Karpas-422 (cell line): ENCODE data around the gene CCL3. TPM values are rescaled to one million over a fixed set of nuclear protein-coding genes. Genes with fewer than 3 reads are reported as not detected.

Experiments
- DNase-seq: peaks from one replicate; pipeline ENCODE4 v3.0.0-alpha.2; 2015
- H2AFZ ChIP-seq: fragments of 200-600 bp; sonication (generic); 2 replicates; pipeline ENCODE4 v1.6.1; 2014; ENCODE audit warnings: antibody characterized with exemption, low read length, mixed read lengths
- H3K27ac ChIP-seq: fragments of 200-600 bp; sonication (generic); 2 replicates; pipeline ENCODE4 v1.5.1; 2014; ENCODE audit warnings: mild to moderate bottlenecking, low read length, moderate library complexity
- H3K27me3 ChIP-seq: fragments of 200-600 bp; sonication (generic); 2 replicates; pipeline ENCODE4 v1.6.1; 2014; ENCODE audit warnings: low read length, mixed read lengths
- H3K36me3 ChIP-seq: fragments of 200-600 bp; sonication (generic); 2 replicates; pipeline ENCODE4 v1.6.1; 2014; ENCODE audit warnings: low read length, mixed read lengths; ENCODE audit not compliant: insufficient read depth
- H3K4me1 ChIP-seq: fragments of 200-600 bp; sonication (generic); 2 replicates; pipeline ENCODE4 v1.6.1; 2014; ENCODE audit warnings: mild to moderate bottlenecking, low read length, mixed read lengths
- H3K4me2 ChIP-seq: fragments of 200-600 bp; sonication (generic); 2 replicates; pipeline ENCODE4 v1.6.1; 2014; ENCODE audit warnings: low read length, low read depth, mild to moderate bottlenecking; ENCODE audit not compliant: poor library complexity, severe bottlenecking
- H3K4me3 ChIP-seq: fragments of 200-600 bp; sonication (generic); 2 replicates; pipeline ENCODE4 v1.5.1; 2014; ENCODE audit warnings: mild to moderate bottlenecking, antibody characterized with exemption, low read length, mixed read lengths
- H3K79me2 ChIP-seq: fragments of 200-600 bp; sonication (generic); 2 replicates; pipeline ENCODE4 v1.6.1; 2014; ENCODE audit warnings: mild to moderate bottlenecking, low read length, mixed read lengths
- H3K9ac ChIP-seq: fragments of 200-600 bp; sonication (generic); 2 replicates; pipeline ENCODE4 v1.6.0; 2014; ENCODE audit warnings: low read length
- H3K9me2 ChIP-seq: fragments of 200-600 bp; sonication (generic), shearing (Covaris generic); replicated peaks from 2 replicates; pipeline ENCODE4 v1.6.0; 2014; ENCODE audit warnings: mild to moderate bottlenecking, low read length, moderate library complexity; ENCODE audit not compliant: insufficient read depth
- H3K9me3 ChIP-seq: fragments of 300-700, 200-600 bp; sonication (generic); 2 replicates; pipeline ENCODE4 v1.6.1; 2014; ENCODE audit warnings: low read length, mixed read lengths
- H4K20me1 ChIP-seq: fragments of 200-600 bp; sonication (generic); 2 replicates; pipeline ENCODE4 v1.6.1; 2014; ENCODE audit warnings: mild to moderate bottlenecking, antibody characterized with exemption, low read length, low read depth; ENCODE audit not compliant: insufficient read depth
- small RNA-seq: library from RNA; depleted of rRNA; stranded (forward); fragments of <200 nt; gene quantifications from one replicate; pipeline ENCODE3, GENCODE V24; 2014
- total RNA-seq: library from RNA; depleted of rRNA; stranded (reverse); fragments of >200 nt; shearing (Covaris generic); gene quantifications from 2 replicates; pipeline ENCODE4 v1.2.3, GENCODE V29; 2014; ENCODE audit warnings: low replicate concordance; rRNA removed

Gene CCL3
- total RNA-seq, 1 experiment from 2014 or later, result not detected

- Histone ChIP-seq H3K4me3 (no peak overlapping the region), H4K20me1 (no peaks in the 10 kb centered on the region), H3K9ac (no peak overlapping the region), H3K36me3 (no peaks in the 10 kb centered on the region), H3K9me2 (no peaks in the 10 kb centered on the region), H2AFZ (no peak overlapping the region), H3K4me1 (no peaks in the 10 kb centered on the region), H3K79me2 (no peaks in the 10 kb centered on the region), H3K4me2 (no peak overlapping the region), H3K9me3 (no peaks in the 10 kb centered on the region), H3K27me3 (no peaks in the 10 kb centered on the region; the same call in 1 of the 2 replicates), H3K27ac (no peak overlapping the region)
- DNase-seq, result no peak
Observed at GRCh38 chr17:36057911-36058310, 32.0 kb downstream of the CCL3 start.

GRCh38 chr17:36055921-36056520 is 33.9 kb downstream of the CCL3 start:
- Histone ChIP-seq H3K4me1 (no peaks in the 10 kb centered on the region), H4K20me1 (no peaks in the 10 kb centered on the region), H3K4me2 (no peak overlapping the region), H3K9ac (no peak overlapping the region), H3K9me3 (no peaks in the 10 kb centered on the region), H3K4me3 (no peak overlapping the region), H3K27ac (no peak overlapping the region), H3K9me2 (no peaks in the 10 kb centered on the region), H2AFZ (no peak overlapping the region), H3K27me3 (no peaks in the 10 kb centered on the region), H3K36me3 (no peaks in the 10 kb centered on the region), H3K79me2 (no peaks in the 10 kb centered on the region)
- no peak for DNase-seq

DNA sequence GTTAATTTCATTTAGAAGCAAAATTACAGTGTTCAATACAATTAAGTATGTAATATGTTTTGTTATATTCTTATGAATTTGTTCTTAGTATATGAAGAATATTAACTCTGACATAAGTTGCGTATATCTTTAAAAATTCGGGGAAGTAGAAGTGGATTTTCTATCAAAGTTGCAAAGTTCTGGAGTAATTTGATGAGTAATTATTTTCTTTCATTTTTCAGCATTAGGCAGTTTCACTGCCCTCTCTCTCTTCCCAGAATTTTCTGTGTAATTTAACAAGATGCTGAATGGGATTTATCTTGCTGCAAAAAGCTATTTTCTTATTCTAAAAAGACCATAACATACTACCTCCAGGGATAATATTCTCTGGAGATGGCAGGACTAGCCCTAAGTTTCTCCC is 34.8 kb downstream of the CCL3 start:
- H3K9ac ChIP-seq, result no peak overlapping the region
- H3K4me3 ChIP-seq, result no peak overlapping the region
- H3K4me1 ChIP-seq, result no peaks in the 10 kb centered on the region
- H4K20me1 ChIP-seq, result no peaks in the 10 kb centered on the region
- H3K79me2 ChIP-seq, result no peaks in the 10 kb centered on the region
- H3K4me2 ChIP-seq, result no peak overlapping the region
- H3K27me3 ChIP-seq, result no peaks in the 10 kb centered on the region
- DNase-seq, result no peak
- no peak overlapping the region for H2AFZ ChIP-seq
- no peak overlapping the region for H3K27ac ChIP-seq
- H3K9me2 ChIP-seq, result no peaks in the 10 kb centered on the region
- H3K36me3 ChIP-seq, result no peaks in the 10 kb centered on the region
- H3K9me3 ChIP-seq, result no peaks in the 10 kb centered on the region

DNA sequence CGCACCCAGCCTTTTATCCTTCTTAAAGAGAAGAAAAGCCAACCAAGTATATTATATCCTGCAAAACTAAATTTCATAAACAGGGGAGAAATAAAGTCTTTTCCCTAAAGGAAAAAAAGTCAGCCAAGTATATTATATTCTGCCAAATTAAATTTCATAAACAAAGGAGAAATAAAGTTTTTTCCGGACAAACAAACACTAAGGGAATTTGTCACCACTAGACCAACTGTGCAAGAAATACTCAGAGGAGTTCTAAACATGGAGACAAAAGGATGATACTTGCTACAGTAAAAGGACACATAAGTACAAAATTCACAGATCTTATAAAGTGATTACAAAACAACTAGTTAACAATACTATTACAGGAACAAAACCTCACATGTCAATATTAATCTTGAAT is 40.3 kb downstream of the CCL3 start:
- no peak overlapping the region for H3K27ac ChIP-seq
- H3K4me1 ChIP-seq, result peaks cover 3% of the 10 kb centered on the region; the same call in 1 of the 2 replicates
- no peak overlapping the region for H3K4me2 ChIP-seq
- H3K79me2 ChIP-seq, result no peaks in the 10 kb centered on the region
- DNase-seq, result peak; percentile 7
- H4K20me1 ChIP-seq, result no peaks in the 10 kb centered on the region
- peaks cover 14% of the 10 kb centered on the region; the same call in 1 of the 2 replicates for H3K9me3 ChIP-seq
- no peak overlapping the region for H3K9ac ChIP-seq
- H3K4me3 ChIP-seq, result no peak overlapping the region
- peaks cover 6% of the 10 kb centered on the region; the same call in 1 of the 2 replicates for H3K27me3 ChIP-seq
- no peaks in the 10 kb centered on the region for H3K36me3 ChIP-seq
- H2AFZ ChIP-seq, result no peak overlapping the region
- no peaks in the 10 kb centered on the region for H3K9me2 ChIP-seq

DNA sequence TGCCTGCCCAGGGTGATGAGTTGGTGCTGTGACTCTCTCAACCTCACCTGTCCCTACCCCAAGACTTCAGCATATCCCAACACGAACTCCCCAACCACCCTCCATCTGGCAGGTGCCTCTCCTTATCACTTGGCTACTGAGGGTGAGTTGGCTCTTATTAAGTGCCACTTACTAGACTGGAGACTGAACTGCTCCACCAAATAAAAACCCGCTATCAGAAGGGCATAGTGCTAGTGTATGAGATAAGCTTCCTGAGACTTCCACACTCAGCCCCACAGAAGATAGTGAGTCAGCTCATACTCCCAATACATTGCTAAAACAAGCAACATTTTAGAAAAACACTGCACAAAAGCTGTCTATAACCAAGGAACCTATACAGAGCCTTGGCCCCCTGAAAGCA is 41.9 kb downstream of the CCL3 start:
- peaks cover 6% of the 10 kb centered on the region; the same call in 1 of the 2 replicates for H3K27me3 ChIP-seq
- H4K20me1 ChIP-seq, result no peaks in the 10 kb centered on the region
- H3K9ac ChIP-seq, result no peak overlapping the region
- no peak for DNase-seq
- H3K36me3 ChIP-seq, result no peaks in the 10 kb centered on the region
- H3K9me3 ChIP-seq, result peaks cover 14% of the 10 kb centered on the region; the same call in 1 of the 2 replicates
- no peak overlapping the region for H2AFZ ChIP-seq
- H3K4me2 ChIP-seq, result no peak overlapping the region
- H3K27ac ChIP-seq, result no peak overlapping the region
- peaks cover 3% of the 10 kb centered on the region; the same call in 1 of the 2 replicates for H3K4me1 ChIP-seq
- no peak overlapping the region for H3K4me3 ChIP-seq
- no peaks in the 10 kb centered on the region for H3K9me2 ChIP-seq
- H3K79me2 ChIP-seq, result no peaks in the 10 kb centered on the region

Small RNAs within 50 kb of the gene (small RNA-seq; reads per million reads assigned to genes)
- gene RN7SL301P, result not detected

Other genes starting within 250 kb of the CCL3 start
- not detected in 2 replicates for gene HEATR9, start 221.3 kb downstream of the CCL3 start, total RNA-seq
- not detected in 2 replicates for gene CCL5, start 209.8 kb downstream of the CCL3 start, total RNA-seq
- 9.7 and 11.0 TPM in 2 replicates for gene RDM1, start 159.4 kb downstream of the CCL3 start, total RNA-seq
- not detected in 2 replicates for gene LYZL6, start 146.4 kb downstream of the CCL3 start, total RNA-seq
- gene CCL16, start 108.6 kb downstream of the CCL3 start, total RNA-seq, result not detected in 2 replicates
- gene CCL14, start 103.4 kb downstream of the CCL3 start, total RNA-seq, result not detected in 2 replicates
- gene CCL15, start 88.6 kb downstream of the CCL3 start, total RNA-seq, result not detected in 2 replicates
- gene CCL23, start 72.2 kb downstream of the CCL3 start, total RNA-seq, result not detected in 2 replicates
- gene CCL18, start 25.9 kb downstream of the CCL3 start, total RNA-seq, result not detected in 2 replicates
- gene CCL4, start 13.7 kb upstream of the CCL3 start, total RNA-seq, result 6.9 and 7.6 TPM in 2 replicates
- gene TBC1D3B, start 86.5 kb upstream of the CCL3 start, total RNA-seq, result 0.63 and 3.6 TPM in 2 replicates
- gene CCL3L1, start 106.6 kb upstream of the CCL3 start, total RNA-seq, result 1.9 and 6.4 TPM in 2 replicates
- gene CCL4L2, start 120.9 kb upstream of the CCL3 start, total RNA-seq, result 14.9 and 26.9 TPM in 2 replicates
- gene TBC1D3I, start 174.4 kb upstream of the CCL3 start, total RNA-seq, result not detected in 2 replicates
- not detected in 2 replicates for gene TBC1D3G, start 233.7 kb upstream of the CCL3 start, total RNA-seq